Karpas-422 (cell line): Measurements from ENCODE around the gene WIPF2. TPM values are rescaled to one million over a fixed set of nuclear protein-coding genes. Genes with fewer than 3 reads are reported as not detected.
"Not testable (repeated sequence)": the region's sequence is repeated elsewhere in the genome, so short reads cannot be mapped to it uniquely, and the experiment has no call there.

ENCODE experiments used
- DNase-seq: peaks from one replicate; pipeline ENCODE4 v3.0.0-alpha.2; 2015
- H2AFZ ChIP-seq: fragments of 200-600 bp; sonication (generic); 2 replicates; pipeline ENCODE4 v1.6.1; 2014; ENCODE audit warnings: antibody characterized with exemption, low read length, mixed read lengths
- H3K27ac ChIP-seq: fragments of 200-600 bp; sonication (generic); 2 replicates; pipeline ENCODE4 v1.5.1; 2014; ENCODE audit warnings: mild to moderate bottlenecking, low read length, moderate library complexity
- H3K27me3 ChIP-seq: fragments of 200-600 bp; sonication (generic); 2 replicates; pipeline ENCODE4 v1.6.1; 2014; ENCODE audit warnings: low read length, mixed read lengths
- H3K36me3 ChIP-seq: fragments of 200-600 bp; sonication (generic); 2 replicates; pipeline ENCODE4 v1.6.1; 2014; ENCODE audit warnings: low read length, mixed read lengths; ENCODE audit not compliant: insufficient read depth
- H3K4me1 ChIP-seq: fragments of 200-600 bp; sonication (generic); 2 replicates; pipeline ENCODE4 v1.6.1; 2014; ENCODE audit warnings: mild to moderate bottlenecking, low read length, mixed read lengths
- H3K4me2 ChIP-seq: fragments of 200-600 bp; sonication (generic); 2 replicates; pipeline ENCODE4 v1.6.1; 2014; ENCODE audit warnings: low read length, low read depth, mild to moderate bottlenecking; ENCODE audit not compliant: poor library complexity, severe bottlenecking
- H3K4me3 ChIP-seq: fragments of 200-600 bp; sonication (generic); 2 replicates; pipeline ENCODE4 v1.5.1; 2014; ENCODE audit warnings: mild to moderate bottlenecking, antibody characterized with exemption, low read length, mixed read lengths
- H3K79me2 ChIP-seq: fragments of 200-600 bp; sonication (generic); 2 replicates; pipeline ENCODE4 v1.6.1; 2014; ENCODE audit warnings: mild to moderate bottlenecking, low read length, mixed read lengths
- H3K9ac ChIP-seq: fragments of 200-600 bp; sonication (generic); 2 replicates; pipeline ENCODE4 v1.6.0; 2014; ENCODE audit warnings: low read length
- H3K9me2 ChIP-seq: fragments of 200-600 bp; sonication (generic), shearing (Covaris generic); replicated peaks from 2 replicates; pipeline ENCODE4 v1.6.0; 2014; ENCODE audit warnings: mild to moderate bottlenecking, low read length, moderate library complexity; ENCODE audit not compliant: insufficient read depth
- H3K9me3 ChIP-seq: fragments of 300-700, 200-600 bp; sonication (generic); 2 replicates; pipeline ENCODE4 v1.6.1; 2014; ENCODE audit warnings: low read length, mixed read lengths
- H4K20me1 ChIP-seq: fragments of 200-600 bp; sonication (generic); 2 replicates; pipeline ENCODE4 v1.6.1; 2014; ENCODE audit warnings: mild to moderate bottlenecking, antibody characterized with exemption, low read length, low read depth; ENCODE audit not compliant: insufficient read depth
- total RNA-seq: library from RNA; depleted of rRNA; stranded (reverse); fragments of >200 nt; shearing (Covaris generic); gene quantifications from 2 replicates; pipeline ENCODE4 v1.2.3, GENCODE V29; 2014; ENCODE audit warnings: low replicate concordance

The WIPF2 gene
- total RNA-seq, 1 experiment from 2014 or later: 19.0 TPM

- Histone ChIP-seq H2AFZ (no peak overlapping the region), H3K9me3 (peaks cover 6% of the 10 kb centered on the region), H3K36me3 (no peaks in the 10 kb centered on the region; the same call in 1 of the 2 replicates), H3K4me1 (peaks cover 3% of the 10 kb centered on the region), H3K4me2 (no peak overlapping the region), H3K27ac (no peak overlapping the region), H4K20me1 (no peaks in the 10 kb centered on the region), H3K79me2 (no peaks in the 10 kb centered on the region), H3K9me2 (no peaks in the 10 kb centered on the region), H3K27me3 (no peaks in the 10 kb centered on the region), H3K9ac (no peak overlapping the region), H3K4me3 (no peak overlapping the region)
- DNase-seq: no peak
Observed at GRCh38 chr17:40198576-40198975, 20.5 kb upstream of the WIPF2 start.

GRCh38 chr17:40203131-40203530 lies 16.0 kb upstream of the WIPF2 start:
- H3K27ac ChIP-seq: no peak overlapping the region
- no peaks in the 10 kb centered on the region for H4K20me1 ChIP-seq
- DNase-seq: no peak
- no peak overlapping the region for H2AFZ ChIP-seq
- H3K4me2 ChIP-seq: no peak overlapping the region
- H3K79me2 ChIP-seq: no peaks in the 10 kb centered on the region
- no peak overlapping the region for H3K4me3 ChIP-seq
- H3K36me3 ChIP-seq: no peaks in the 10 kb centered on the region
- H3K9me2 ChIP-seq: no peaks in the 10 kb centered on the region
- no peaks in the 10 kb centered on the region for H3K27me3 ChIP-seq
- no peak overlapping the region for H3K9ac ChIP-seq
- no peaks in the 10 kb centered on the region for H3K4me1 ChIP-seq
- no peaks in the 10 kb centered on the region for H3K9me3 ChIP-seq

- not testable (repeated sequence) for H3K4me3 ChIP-seq, H4K20me1 ChIP-seq, H3K9me3 ChIP-seq, H3K4me2 ChIP-seq, H3K36me3 ChIP-seq, H3K9me2 ChIP-seq, H3K27me3 ChIP-seq, DNase-seq, H3K4me1 ChIP-seq, H3K27ac ChIP-seq, H2AFZ ChIP-seq, H3K79me2 ChIP-seq, H3K9ac ChIP-seq
Observed at GRCh38 chr17:40206193-40206592, 12.9 kb upstream of the WIPF2 start.

- Histone ChIP-seq H3K27me3 (no peaks in the 10 kb centered on the region), H3K36me3 (no peaks in the 10 kb centered on the region), H3K79me2 (no peaks in the 10 kb centered on the region), H3K4me1 (no peaks in the 10 kb centered on the region), H3K4me2 (no peak overlapping the region), H3K4me3 (no peak overlapping the region), H3K27ac (no peak overlapping the region), H4K20me1 (no peaks in the 10 kb centered on the region), H3K9me2 (no peaks in the 10 kb centered on the region), H3K9me3 (no peaks in the 10 kb centered on the region), H3K9ac (no peak overlapping the region), H2AFZ (peak overlapping the region; percentile 21; the same call in 1 of the 2 replicates)
- DNase-seq: no peak
Observed at GRCh38 chr17:40209404-40210093, 9.6 kb upstream of the WIPF2 start.

GRCh38 chr17:40213914-40214313 lies 5.2 kb upstream of the WIPF2 start:
- H3K4me3 ChIP-seq, H3K9me3 ChIP-seq, DNase-seq, H3K27me3 ChIP-seq, H3K4me1 ChIP-seq, H3K36me3 ChIP-seq, H3K4me2 ChIP-seq, H4K20me1 ChIP-seq, H3K27ac ChIP-seq, H3K9ac ChIP-seq, H3K79me2 ChIP-seq, H2AFZ ChIP-seq, H3K9me2 ChIP-seq: not testable (repeated sequence)

GRCh38 chr17:40218006-40218739 lies 931 bp upstream of the WIPF2 start:
- H3K9me3 ChIP-seq: no peaks in the 10 kb centered on the region
- 0 out of 2 replicates have a peak overlapping the region, but pooled peaks have one; percentile 70 for H3K27ac ChIP-seq
- peak overlapping the region; percentile 93 for H3K9ac ChIP-seq
- H2AFZ ChIP-seq: peak overlapping the region; percentile 91
- peak overlapping the region; percentile 96 for H3K4me2 ChIP-seq
- H3K36me3 ChIP-seq: no peaks in the 10 kb centered on the region
- H3K27me3 ChIP-seq: no peaks in the 10 kb centered on the region
- H3K79me2 ChIP-seq: peaks cover 27% of the 10 kb centered on the region
- DNase-seq: no peak
- H4K20me1 ChIP-seq: no peaks in the 10 kb centered on the region
- no peaks in the 10 kb centered on the region for H3K9me2 ChIP-seq
- peak overlapping the region; percentile 95 for H3K4me3 ChIP-seq
- peaks cover 14% of the 10 kb centered on the region for H3K4me1 ChIP-seq

- no peaks in the 10 kb centered on the region for H3K36me3 ChIP-seq
- H3K4me3 ChIP-seq: peak overlapping the region; percentile 95
- H2AFZ ChIP-seq: peak overlapping the region; percentile 81; the same call in 1 of the 2 replicates
- H3K4me1 ChIP-seq: peaks cover 14% of the 10 kb centered on the region
- no peaks in the 10 kb centered on the region for H3K9me2 ChIP-seq
- no peaks in the 10 kb centered on the region for H4K20me1 ChIP-seq
- no peaks in the 10 kb centered on the region for H3K27me3 ChIP-seq
- peak; percentile 71 for DNase-seq
- H3K4me2 ChIP-seq: peak overlapping the region; percentile 96
- peak overlapping the region; percentile 93 for H3K9ac ChIP-seq
- H3K9me3 ChIP-seq: no peaks in the 10 kb centered on the region
- H3K79me2 ChIP-seq: peaks cover 39% of the 10 kb centered on the region
- H3K27ac ChIP-seq: peak overlapping the region; percentile 70
Observed at GRCh38 chr17:40219594-40220338, 662 bp downstream of the WIPF2 start.
